ENCODE results near the gene ALPK3.

The ALPK3 gene

DNA sequence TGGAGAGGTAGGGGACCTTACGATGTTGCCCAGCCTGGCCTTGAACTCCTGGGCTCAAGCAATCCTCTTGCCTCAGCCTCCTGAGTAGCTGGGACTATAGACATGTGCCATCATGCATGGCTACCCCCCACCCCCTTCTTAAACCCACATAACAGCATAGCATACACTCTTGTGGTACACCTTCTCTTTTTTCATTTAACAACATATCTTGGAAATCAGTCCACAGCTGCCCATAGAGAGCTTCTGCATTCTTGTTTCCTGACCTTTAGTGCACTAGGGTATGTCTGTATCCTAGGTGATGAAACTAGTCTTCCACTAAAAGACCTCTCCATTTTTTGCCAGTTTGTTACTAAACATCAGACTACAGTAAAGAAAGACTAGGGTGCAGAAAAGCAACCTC, 100.3 kb downstream of the ALPK3 start:
- no peaks in the 10 kb centered on the region for H3K9me3 ChIP-seq (ENCODE audit: control insufficient read depth, insufficient read depth, low read length)
- no peaks in the 10 kb centered on the region for H3F3A ChIP-seq (ENCODE audit: control insufficient read depth, insufficient read depth)
- no peaks in the 10 kb centered on the region for H3K36me3 ChIP-seq (ENCODE audit: control insufficient read depth, low read length)
- H4K20me1 ChIP-seq (ENCODE audit: control insufficient read depth, insufficient read depth, low read depth, low read length) = no peaks in the 10 kb centered on the region
- no peak overlapping the region for H3K27ac ChIP-seq (ENCODE audit: low read depth, low read length)
- no peaks in the 10 kb centered on the region for H3K79me2 ChIP-seq (ENCODE audit: control insufficient read depth, low read length)
- TF ChIP-seq, protein P1, sequence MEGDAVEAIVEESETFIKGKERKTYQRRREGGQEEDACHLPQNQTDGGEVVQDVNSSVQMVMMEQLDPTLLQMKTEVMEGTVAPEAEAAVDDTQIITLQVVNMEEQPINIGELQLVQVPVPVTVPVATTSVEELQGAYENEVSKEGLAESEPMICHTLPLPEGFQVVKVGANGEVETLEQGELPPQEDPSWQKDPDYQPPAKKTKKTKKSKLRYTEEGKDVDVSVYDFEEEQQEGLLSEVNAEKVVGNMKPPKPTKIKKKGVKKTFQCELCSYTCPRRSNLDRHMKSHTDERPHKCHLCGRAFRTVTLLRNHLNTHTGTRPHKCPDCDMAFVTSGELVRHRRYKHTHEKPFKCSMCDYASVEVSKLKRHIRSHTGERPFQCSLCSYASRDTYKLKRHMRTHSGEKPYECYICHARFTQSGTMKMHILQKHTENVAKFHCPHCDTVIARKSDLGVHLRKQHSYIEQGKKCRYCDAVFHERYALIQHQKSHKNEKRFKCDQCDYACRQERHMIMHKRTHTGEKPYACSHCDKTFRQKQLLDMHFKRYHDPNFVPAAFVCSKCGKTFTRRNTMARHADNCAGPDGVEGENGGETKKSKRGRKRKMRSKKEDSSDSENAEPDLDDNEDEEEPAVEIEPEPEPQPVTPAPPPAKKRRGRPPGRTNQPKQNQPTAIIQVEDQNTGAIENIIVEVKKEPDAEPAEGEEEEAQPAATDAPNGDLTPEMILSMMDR (IDR thresholded peaks at IDR 0.05; ENCODE audit: low read depth, low read length, poor library complexity, severe bottlenecking) = no peak
- no peak for TF ChIP-seq EZH2phosphoT487 (IDR thresholded peaks at IDR 0.05; ENCODE audit: borderline replicate concordance, low read length)
- no peak overlapping the region for H3K4me3 ChIP-seq (ENCODE audit: low read length)
- peaks cover 11% of the 10 kb centered on the region for H3K4me1 ChIP-seq (ENCODE audit: control insufficient read depth, low read length)
- no peak overlapping the region for H3K4me2 ChIP-seq (ENCODE audit: low read length)
- peaks cover 17% of the 10 kb centered on the region for H3K27me3 ChIP-seq (ENCODE audit: control insufficient read depth, low read length)
- no peaks in the 10 kb centered on the region for H3K9me2 ChIP-seq (replicated peaks; ENCODE audit: control insufficient read depth, low read length)

DNA sequence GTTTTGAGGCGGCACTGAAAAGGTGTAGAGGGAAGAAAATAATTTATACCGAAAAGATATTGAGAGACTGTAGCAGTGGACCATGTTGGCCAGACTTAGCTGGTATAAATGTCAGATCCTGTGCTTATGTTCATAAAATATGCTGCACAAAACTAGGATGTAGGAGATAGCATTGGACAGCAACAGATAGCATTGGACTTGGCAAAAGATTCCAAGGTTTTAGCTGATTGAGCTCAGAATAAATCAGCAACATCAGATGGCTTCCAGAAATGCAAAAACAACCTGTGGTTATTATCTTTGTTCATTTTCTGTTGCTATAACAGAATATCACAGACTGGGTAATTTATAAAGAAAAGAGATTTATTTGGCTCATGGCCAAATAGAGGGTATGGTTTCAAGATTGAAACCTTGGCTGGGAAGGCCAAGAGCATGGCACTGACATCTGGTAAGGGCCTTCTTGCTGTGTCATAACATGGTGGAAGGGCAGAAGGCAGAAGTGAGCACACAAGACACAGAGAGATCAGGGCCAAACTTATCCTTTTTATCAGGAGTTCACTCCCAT, 102.0 kb downstream of the ALPK3 start:
- Histone ChIP-seq H3K36me3 (ENCODE audit: control insufficient read depth, low read length) (no peaks in the 10 kb centered on the region), H3K27me3 (ENCODE audit: control insufficient read depth, low read length) (peaks cover 17% of the 10 kb centered on the region), H4K20me1 (ENCODE audit: control insufficient read depth, insufficient read depth, low read depth, low read length) (no peaks in the 10 kb centered on the region), H3K9me3 (ENCODE audit: control insufficient read depth, insufficient read depth, low read length) (no peaks in the 10 kb centered on the region), H3K27ac (ENCODE audit: low read depth, low read length) (no peak overlapping the region), H3F3A (ENCODE audit: control insufficient read depth, insufficient read depth) (no peaks in the 10 kb centered on the region), H3K9me2 (replicated peaks; ENCODE audit: control insufficient read depth, low read length) (no peaks in the 10 kb centered on the region), H3K79me2 (ENCODE audit: control insufficient read depth, low read length) (no peaks in the 10 kb centered on the region), H3K4me2 (ENCODE audit: low read length) (no peak overlapping the region), H3K4me1 (ENCODE audit: control insufficient read depth, low read length) (peaks cover 11% of the 10 kb centered on the region), H3K4me3 (ENCODE audit: low read length) (no peak overlapping the region)
- TF ChIP-seq, protein P1 (IDR thresholded peaks at IDR 0.05; ENCODE audit: low read depth, low read length, poor library complexity, severe bottlenecking) = no peak
- TF ChIP-seq EZH2phosphoT487 (IDR thresholded peaks at IDR 0.05; ENCODE audit: borderline replicate concordance, low read length) = no peak

DNA sequence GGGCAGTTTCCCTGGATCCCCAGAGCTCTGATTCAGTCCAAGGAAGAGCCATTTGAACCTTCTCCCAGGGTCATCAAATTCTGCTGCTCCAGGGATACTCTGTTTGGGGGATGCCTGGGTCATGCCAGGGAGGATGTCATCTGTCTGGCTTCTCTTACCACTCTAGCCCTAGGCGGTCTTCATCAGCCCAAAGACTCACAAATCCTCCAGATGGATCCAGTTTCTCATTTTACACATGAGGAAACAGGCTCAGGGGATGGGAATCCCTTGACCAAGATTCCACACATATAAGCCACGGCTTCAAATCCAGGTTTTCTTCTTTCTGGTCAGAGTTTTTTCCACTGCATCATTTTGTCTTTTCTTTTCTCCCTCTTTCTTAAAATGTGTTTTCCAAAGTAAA, 104.0 kb downstream of the ALPK3 start:
- no peak overlapping the region for H3K4me3 ChIP-seq (ENCODE audit: low read length)
- no peaks in the 10 kb centered on the region for H4K20me1 ChIP-seq (ENCODE audit: control insufficient read depth, insufficient read depth, low read depth, low read length)
- no peak overlapping the region for H3K27ac ChIP-seq (ENCODE audit: low read depth, low read length)
- H3K79me2 ChIP-seq (ENCODE audit: control insufficient read depth, low read length) = no peaks in the 10 kb centered on the region
- H3K4me2 ChIP-seq (ENCODE audit: low read length) = no peak overlapping the region
- H3K36me3 ChIP-seq (ENCODE audit: control insufficient read depth, low read length) = no peaks in the 10 kb centered on the region
- TF ChIP-seq, protein P1 (IDR thresholded peaks at IDR 0.05; ENCODE audit: low read depth, low read length, poor library complexity, severe bottlenecking) = no peak
- no peak for TF ChIP-seq EZH2phosphoT487 (IDR thresholded peaks at IDR 0.05; ENCODE audit: borderline replicate concordance, low read length)
- no peaks in the 10 kb centered on the region for H3K9me3 ChIP-seq (ENCODE audit: control insufficient read depth, insufficient read depth, low read length)
- H3K4me1 ChIP-seq (ENCODE audit: control insufficient read depth, low read length) = no peaks in the 10 kb centered on the region
- H3K27me3 ChIP-seq (ENCODE audit: control insufficient read depth, low read length) = peaks cover 9% of the 10 kb centered on the region
- H3K9me2 ChIP-seq (replicated peaks; ENCODE audit: control insufficient read depth, low read length) = no peaks in the 10 kb centered on the region
- H3F3A ChIP-seq (ENCODE audit: control insufficient read depth, insufficient read depth) = no peaks in the 10 kb centered on the region
